Fibroblast of skin of left quadriceps (primary cell): ENCODE results near the gene ABCG1.
"Not testable (repeated sequence)": the region's sequence is repeated elsewhere in the genome, so short reads cannot be mapped to it uniquely, and the experiment has no call there.

Experiments used
- DNase-seq, 2 experiments: peaks; one replicate each; pipeline ENCODE4 v3.0.0-alpha.2; 2013; ENCODE audit warnings: low read depth in 2 of 2

Gene ABCG1

GRCh38 chr21:42291003-42291750, 72.2 kb downstream of the ABCG1 start:
- DNase-seq, result no peak

- no peak for DNase-seq
Observed at GRCh38 chr21:42291751-42292562, 73.0 kb downstream of the ABCG1 start.

GRCh38 chr21:42292563-42293142, 73.7 kb downstream of the ABCG1 start:
- DNase-seq, result not testable (repeated sequence)

- no peak for DNase-seq
Observed at GRCh38 chr21:42293649-42294272, 74.8 kb downstream of the ABCG1 start.

- no peak for DNase-seq
Observed at GRCh38 chr21:42294273-42294880, 75.4 kb downstream of the ABCG1 start.

GRCh38 chr21:42295845-42296244, 76.9 kb downstream of the ABCG1 start:
- DNase-seq, result no peak

GRCh38 chr21:42296501-42296900, 77.6 kb downstream of the ABCG1 start:
- no peak for DNase-seq

- DNase-seq, result no peak
Observed at GRCh38 chr21:42297377-42297776, 78.4 kb downstream of the ABCG1 start.

- no peak for DNase-seq
Observed at GRCh38 chr21:42298237-42298636, 79.3 kb downstream of the ABCG1 start.

- no peak for DNase-seq
Observed at GRCh38 chr21:42298657-42299056, 79.7 kb downstream of the ABCG1 start.

- no peak for DNase-seq
Observed at GRCh38 chr21:42299324-42300044, 80.5 kb downstream of the ABCG1 start.

GRCh38 chr21:42300045-42300583, 81.2 kb downstream of the ABCG1 start:
- DNase-seq, result no peak

GRCh38 chr21:42300956-42301355, 82.0 kb downstream of the ABCG1 start:
- no peak for DNase-seq

- no peak for DNase-seq
Observed at GRCh38 chr21:42301371-42302075, 82.6 kb downstream of the ABCG1 start.

- no peak for DNase-seq
Observed at GRCh38 chr21:42302076-42302650, 83.2 kb downstream of the ABCG1 start.

- DNase-seq, result no peak
Observed at GRCh38 chr21:42302794-42303193, 83.9 kb downstream of the ABCG1 start.

GRCh38 chr21:42303443-42303842, 84.5 kb downstream of the ABCG1 start:
- no peak for DNase-seq

GRCh38 chr21:42304556-42305454, 85.9 kb downstream of the ABCG1 start:
- no peak for DNase-seq

- no peak for DNase-seq
Observed at GRCh38 chr21:42305707-42306147, 86.8 kb downstream of the ABCG1 start.
